Stimulated activated CD8-positive, alpha-beta memory T cell treated with anti-CD3 and anti-CD28 coated beads, Interleukin-15, amount 100 ng/mL, for 4 hours (primary cell): ENCODE measurements around the gene ICAM5.
A peak's percentile ranks its signal among the peaks of the same experiment; 100 is the strongest.

Experiments used
- DNase-seq, 2 donors: peaks; one replicate each; pipeline ENCODE4 v3.0.0-alpha.2; 2020; ENCODE audit warnings: low read depth in 2 of 2

Gene ICAM5

GRCh38 chr19:10290876-10291553 is 1.3 kb downstream of the ICAM5 start:
- DNase-seq, result no peak

DNA sequence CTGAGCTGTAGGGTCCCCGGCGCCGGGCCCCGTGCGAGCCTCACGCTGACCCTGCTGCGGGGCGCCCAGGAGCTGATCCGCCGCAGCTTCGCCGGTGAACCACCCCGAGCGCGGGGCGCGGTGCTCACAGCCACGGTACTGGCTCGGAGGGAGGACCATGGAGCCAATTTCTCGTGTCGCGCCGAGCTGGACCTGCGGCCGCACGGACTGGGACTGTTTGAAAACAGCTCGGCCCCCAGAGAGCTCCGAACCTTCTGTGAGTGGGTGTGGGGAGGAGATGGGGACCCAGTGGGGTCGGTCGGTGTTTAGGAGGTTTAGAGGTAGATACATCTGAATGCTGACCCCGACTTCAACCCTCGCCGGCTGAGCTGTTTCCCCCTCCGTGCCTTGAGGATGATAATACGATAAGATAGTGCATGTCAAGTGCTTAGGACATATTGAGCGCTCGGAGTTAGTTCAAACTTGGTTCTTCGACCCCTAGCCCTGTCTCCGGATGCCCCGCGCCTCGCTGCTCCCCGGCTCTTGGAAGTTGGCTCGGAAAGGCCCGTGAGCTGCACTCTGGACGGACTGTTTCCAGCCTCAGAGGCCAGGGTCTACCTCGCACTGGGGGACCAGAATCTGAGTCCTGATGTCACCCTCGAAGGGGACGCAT is 1.9 kb downstream of the ICAM5 start:
- no peak for DNase-seq

DNA sequence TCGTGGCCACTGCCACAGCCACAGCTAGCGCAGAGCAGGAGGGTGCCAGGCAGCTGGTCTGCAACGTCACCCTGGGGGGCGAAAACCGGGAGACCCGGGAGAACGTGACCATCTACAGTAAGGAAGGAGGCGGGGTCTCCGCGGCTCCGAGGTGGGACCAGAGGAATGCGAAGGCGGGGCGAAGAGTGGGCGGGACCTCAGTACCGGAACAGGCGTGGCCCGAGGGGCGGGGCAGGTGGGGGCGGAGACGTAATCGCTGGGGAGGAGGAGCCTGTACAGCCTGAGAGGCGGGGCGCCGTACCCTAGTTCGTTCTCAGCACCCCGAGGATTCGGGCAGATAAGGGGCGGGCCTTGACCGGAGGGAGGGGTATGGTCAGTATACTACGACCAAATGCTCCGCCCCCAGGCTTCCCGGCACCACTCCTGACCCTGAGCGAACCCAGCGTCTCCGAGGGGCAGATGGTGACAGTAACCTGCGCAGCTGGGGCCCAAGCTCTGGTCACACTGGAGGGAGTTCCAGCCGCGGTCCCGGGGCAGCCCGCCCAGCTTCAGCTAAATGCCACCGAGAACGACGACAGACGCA is 2.5 kb downstream of the ICAM5 start:
- no peak for DNase-seq

DNA sequence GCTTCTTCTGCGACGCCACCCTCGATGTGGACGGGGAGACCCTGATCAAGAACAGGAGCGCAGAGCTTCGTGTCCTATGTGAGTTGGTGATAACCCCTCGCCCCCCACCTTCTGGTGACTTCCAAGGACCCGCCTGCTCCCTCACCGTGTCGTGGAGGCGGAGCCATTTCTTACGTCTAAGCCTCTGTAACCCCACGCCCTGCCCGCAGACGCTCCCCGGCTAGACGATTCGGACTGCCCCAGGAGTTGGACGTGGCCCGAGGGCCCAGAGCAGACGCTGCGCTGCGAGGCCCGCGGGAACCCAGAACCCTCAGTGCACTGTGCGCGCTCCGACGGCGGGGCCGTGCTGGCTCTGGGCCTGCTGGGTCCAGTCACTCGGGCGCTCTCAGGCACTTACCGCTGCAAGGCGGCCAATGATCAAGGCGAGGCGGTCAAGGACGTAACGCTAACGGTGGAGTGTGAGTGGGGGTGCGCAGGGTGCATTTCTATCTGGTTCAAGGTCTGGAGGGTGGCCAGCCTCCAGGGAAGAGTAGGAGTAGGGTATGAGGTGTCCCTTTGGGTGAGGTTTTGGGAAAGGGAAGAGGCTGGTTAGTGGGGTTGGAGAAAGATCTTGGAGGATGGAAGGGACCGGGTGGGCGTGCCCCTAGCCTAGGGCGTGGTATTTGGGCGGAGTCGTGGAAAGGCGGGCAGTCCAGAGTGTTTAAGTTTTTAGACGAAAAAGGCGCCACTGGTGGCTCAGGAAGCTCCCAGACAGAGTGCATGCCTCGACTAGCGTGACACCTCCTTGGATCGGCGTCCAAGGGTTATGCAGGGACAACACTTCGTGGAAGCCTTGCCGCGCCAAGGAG is 3.3 kb downstream of the ICAM5 start:
- no peak for DNase-seq

DNA sequence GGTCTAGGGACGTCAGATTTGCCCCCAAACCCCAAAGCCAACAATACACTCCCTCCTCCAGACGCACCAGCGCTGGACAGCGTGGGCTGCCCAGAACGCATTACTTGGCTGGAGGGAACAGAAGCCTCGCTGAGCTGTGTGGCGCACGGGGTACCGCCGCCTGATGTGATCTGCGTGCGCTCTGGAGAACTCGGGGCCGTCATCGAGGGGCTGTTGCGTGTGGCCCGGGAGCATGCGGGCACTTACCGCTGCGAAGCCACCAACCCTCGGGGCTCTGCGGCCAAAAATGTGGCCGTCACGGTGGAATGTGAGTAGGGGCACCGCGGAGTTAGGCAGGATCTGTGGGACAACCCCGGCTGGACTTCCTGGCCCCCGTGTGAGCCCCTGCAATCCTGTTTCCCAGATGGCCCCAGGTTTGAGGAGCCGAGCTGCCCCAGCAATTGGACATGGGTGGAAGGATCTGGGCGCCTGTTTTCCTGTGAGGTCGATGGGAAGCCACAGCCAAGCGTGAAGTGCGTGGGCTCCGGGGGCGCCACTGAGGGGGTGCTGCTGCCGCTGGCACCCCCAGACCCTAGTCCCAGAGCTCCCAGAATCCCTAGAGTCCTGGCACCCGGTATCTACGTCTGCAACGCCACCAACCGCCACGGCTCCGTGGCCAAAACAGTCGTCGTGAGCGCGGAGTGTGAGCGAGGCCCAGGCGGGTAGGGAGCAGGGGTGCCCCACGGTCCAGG is 4.0 kb downstream of the ICAM5 start:
- no peak for DNase-seq

GRCh38 chr19:10294368-10294697 is 4.6 kb downstream of the ICAM5 start:
- DNase-seq, result no peak

GRCh38 chr19:10295305-10295846 is 5.6 kb downstream of the ICAM5 start:
- peak in 1 of 2 donors; percentile 51 for DNase-seq

DNA sequence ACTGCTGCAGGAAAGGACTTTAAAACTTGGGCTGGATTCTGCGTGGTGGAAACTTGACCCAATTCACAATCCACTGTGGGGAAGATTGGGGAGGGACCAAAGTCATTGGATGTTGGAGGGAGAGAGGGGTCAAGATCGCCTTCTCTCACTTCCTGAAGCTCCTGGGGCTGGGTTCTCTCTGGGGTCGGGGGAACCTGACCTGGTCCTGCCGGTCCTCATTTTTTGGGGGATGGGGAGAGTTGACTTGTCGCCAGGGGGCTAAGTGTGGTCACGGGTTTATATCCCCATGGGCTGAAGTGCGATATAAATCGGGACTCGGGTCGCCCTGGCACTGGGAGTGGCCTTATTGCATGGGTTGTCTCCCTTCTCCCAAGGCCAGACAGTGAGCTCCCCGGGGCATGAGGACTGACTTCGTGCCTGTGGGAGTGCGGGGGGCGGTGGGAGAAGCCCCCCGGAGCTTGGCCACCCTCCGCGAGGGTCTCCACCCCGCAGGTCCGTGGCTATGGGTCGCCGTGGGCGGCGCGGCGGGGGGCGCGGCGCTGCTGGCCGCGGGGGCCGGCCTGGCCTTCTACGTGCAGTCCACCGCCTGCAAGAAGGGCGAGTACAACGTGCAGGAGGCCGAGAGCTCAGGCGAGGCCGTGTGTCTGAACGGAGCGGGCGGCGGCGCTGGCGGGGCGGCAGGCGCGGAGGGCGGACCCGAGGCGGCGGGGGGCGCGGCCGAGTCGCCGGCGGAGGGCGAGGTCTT is 6.3 kb downstream of the ICAM5 start:
- no peak for DNase-seq

DNA sequence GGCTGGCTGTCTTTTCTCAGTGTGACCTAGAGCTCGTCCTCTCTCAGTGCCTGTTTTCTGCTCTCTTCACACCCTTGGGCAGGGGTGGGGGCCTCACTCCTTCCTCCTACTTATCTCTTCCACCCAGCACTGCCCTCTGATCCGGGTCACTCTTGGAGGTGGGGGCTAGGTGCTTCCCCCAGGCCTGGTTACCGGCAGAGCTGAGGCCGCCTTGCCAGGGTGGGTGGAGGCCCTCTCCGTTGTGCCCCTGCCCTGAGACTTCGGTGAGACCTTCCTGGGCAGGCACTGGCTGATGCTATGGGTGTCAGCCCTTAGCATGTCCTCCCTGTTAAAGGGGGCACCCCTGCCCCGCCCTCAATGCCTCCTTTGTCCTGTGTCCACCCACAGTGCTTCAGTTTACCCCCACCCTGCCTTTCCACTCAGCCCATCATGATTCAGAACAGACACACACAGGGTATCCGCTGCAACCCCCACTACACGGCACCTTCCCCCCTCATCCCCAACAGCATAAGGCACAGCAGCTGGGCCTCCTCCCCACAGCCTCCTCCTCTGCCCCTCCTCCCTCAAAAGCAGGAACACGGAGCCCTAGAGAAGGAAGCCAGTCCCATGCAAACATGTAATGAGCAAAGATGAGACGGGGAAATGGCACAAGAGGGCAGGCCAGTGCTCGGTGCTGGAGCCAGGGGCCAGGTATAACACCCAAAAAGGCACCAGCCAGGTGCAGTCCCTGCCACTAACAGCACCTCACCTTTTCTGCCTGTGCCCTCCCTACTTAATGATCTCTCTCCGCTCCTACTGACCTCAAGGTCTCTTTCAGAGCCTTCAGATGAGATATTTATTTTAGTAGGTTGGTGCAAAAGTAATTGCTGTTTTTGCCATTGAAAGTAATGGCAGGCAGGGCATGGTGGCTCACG is 10.1 kb downstream of the ICAM5 start:
- no peak for DNase-seq

DNA sequence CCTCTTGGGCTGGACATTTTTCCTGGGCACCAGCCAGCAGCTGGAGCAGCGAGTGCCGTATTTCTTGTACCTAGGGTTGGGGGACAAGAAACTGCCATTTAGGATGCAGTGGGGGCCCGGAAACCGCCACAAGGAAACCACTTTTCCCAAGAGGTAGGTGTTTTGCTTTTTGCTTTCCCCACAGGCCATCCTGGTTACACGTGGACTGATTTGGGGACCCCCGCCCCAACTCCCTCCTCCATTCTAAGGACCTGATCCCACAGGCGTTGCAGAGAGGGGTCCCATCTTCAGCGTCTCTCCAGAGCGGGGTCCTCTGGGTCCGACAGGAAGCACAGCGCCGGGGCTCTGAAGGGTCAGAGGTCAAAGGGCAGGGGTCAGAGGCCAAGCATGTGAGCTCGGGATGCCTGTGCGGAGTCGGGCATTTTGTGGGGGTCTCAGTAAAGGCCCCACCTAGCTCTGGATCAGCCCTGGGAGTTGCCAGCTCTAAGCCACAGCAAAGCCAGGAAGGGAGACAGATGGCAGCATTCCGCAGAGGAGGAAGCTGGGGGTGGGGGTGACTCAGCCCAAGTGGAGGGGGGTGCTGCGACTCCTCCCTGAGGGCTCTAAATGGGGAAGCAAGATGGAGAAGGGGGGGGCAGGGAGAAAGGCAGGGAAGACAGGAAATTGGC is 15.5 kb downstream of the ICAM5 start:
- DNase-seq, result no peak

DNA sequence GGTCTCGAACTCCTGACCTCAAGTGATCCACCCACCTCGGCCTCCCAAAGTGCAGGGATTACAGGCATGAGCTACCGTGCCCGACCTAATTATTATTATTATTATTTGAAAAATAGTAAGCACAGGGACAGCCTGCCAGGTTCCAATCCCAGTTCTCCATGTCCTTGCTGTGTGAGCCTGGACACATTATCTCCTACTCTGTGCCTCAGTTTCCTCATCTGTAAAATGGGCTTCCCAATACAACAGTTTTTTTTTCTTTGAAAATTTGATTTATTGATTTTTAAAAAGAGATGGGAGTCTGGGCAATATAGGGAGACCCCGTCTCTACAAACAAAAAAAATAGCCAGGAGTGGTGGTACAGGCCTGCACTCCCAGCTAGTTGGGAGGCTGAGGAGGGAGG is 16.6 kb downstream of the ICAM5 start:
- no peak for DNase-seq

- DNase-seq, result no peak
These were observed 19.7 kb downstream of the ICAM5 start, which contains the start of gene ZGLP1 for GRCh38 chr19:10309423-10309822. Gene ZGLP1 (minus strand): TSS chr19:10309815.

DNA sequence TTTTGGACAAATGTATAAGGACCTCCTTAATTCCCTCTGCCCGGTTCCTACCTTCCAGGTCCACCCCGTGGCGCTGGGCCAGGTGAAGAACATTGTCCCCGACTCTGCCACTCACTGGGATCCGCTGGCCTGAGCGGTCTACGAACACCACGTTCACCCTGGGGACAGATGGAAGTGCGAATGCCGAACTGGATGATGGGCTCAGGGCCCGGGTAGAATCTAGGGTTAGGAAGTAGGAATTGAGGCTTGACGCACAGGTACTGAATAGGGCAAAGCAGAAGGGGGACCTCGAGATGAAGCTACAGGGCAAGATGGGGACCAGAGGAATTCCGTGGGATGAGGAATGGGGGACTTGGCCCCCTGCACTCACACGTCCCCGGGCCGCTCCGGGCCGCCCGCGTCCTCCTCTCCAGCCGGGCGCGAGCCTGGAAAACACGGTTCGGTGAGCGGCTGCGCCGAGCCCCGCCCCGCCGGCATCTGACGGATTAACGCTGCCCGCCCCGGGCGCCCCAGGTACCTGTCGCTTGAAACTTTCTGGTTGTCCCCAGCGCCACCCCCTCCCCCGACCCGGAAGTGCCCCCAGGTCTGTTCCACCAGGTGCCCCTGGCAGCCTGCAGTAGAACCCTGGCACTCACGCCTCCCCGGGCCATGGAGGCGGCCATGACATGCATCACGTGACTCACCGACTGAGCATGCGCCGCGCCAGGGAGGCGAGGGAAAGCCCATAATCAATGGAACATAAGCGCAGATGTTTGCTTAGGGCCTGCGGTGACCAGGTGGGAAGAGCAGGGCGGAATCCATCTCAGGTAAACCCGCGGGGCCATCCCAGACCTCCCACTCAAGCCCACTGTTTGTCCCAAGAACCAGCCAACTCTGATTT is 25.8 kb downstream of the ICAM5 start, which contains the start of gene FDX2:
Gene FDX2 (minus strand): TSS at position 681 of the 880 bp plus-strand sequence. CDS start 19 bp downstream, at position 662.
- DNase-seq, result peak; percentile 79 to 86

DNA sequence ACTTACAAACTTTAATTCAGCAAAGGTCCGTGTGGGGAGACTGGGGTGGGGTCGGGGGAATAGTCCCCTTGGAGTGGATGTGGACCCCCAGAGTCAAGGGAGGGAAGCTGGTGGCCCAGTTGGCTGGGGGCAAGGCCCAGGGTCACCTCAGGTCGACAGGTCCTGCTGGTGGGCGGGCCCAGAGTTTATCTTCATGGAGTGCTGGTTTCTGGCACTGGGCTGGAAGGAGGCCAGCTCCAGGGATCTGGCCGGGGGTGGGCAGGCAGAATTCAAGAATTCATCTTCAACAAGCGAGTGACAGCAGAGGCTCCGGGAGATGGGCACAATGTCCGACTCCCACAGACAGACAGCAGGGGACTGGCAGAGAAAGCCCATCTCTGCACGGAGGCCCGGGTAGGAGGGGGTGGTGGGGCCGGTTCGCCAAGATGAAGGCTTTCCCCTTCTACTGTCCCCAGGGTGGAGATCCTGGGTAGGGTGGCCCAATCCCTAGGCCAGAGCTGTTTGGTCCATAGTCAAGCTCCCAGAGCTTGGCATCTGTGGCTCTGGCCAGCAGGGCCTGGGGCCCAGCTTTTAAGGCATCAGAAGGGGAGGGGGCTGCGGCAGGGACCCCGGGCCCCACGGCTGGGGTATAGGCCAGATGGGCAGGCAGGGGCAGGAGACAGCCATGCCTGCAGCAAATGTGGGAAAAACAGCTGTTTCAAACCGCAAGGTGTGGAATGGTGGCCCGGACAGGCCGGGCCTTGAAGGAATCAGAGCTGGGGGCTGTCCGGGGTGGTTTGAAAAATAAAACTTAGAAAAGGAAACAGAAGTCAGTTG is 26.7 kb downstream of the ICAM5 start:
- no peak for DNase-seq

- DNase-seq, result no peak
These were observed 27.5 kb downstream of the ICAM5 start for GRCh38 chr19:10317045-10317856.

- no peak for DNase-seq
These were observed 28.2 kb downstream of the ICAM5 start for GRCh38 chr19:10317857-10318462.
